Smooth muscle cell (in vitro differentiated cells): Measurements from ENCODE around the gene HOXD8. TPM values are rescaled to one million over a fixed set of nuclear protein-coding genes. Genes with fewer than 3 reads are reported as not detected.

Experiments
- DNase-seq: peaks from one replicate; lab custom pipeline; 2025; ENCODE audit not compliant: unreplicated experiment; lab: John Stamatoyannopoulos, UW
- H2AFZ ChIP-seq: fragments of 200-600 bp; sonication (generic); 2 replicates; pipeline ENCODE4 v1.6.0; 2016; ENCODE audit warnings: antibody characterized with exemption, low read depth, mild to moderate bottlenecking
- H3F3A ChIP-seq: fragments of 200-600 bp; sonication (generic); 2 replicates; pipeline ENCODE4 v1.6.0; 2017; ENCODE audit warnings: antibody characterized with exemption, low read depth
- H3K27ac ChIP-seq: fragments of 200-600 bp; sonication (generic); 2 replicates; pipeline ENCODE4 v1.5.1; 2016; ENCODE audit warnings: low read depth, mild to moderate bottlenecking
- H3K27me3 ChIP-seq: fragments of 200-600 bp; sonication (generic); 2 replicates; pipeline ENCODE4 v1.6.1; 2016; ENCODE audit warnings: low read depth, mild to moderate bottlenecking
- H3K36me3 ChIP-seq: fragments of 200-600 bp; sonication (generic); 2 replicates; pipeline ENCODE4 v1.5.1; 2016; ENCODE audit warnings: low read depth
- H3K4me1 ChIP-seq: fragments of 200-600 bp; sonication (generic); 2 replicates; pipeline ENCODE4 v1.5.1; 2016; ENCODE audit warnings: low read depth
- H3K4me2 ChIP-seq: fragments of 200-600 bp; sonication (generic); 2 replicates; pipeline ENCODE4 v1.6.0; 2016; ENCODE audit warnings: mild to moderate bottlenecking
- H3K4me3 ChIP-seq: fragments of 200-600 bp; sonication (generic); 2 replicates; pipeline ENCODE4 v1.5.1; 2016; ENCODE audit warnings: mild to moderate bottlenecking
- H3K79me2 ChIP-seq: fragments of 200-600 bp; sonication (generic); 2 replicates; pipeline ENCODE4 v1.6.0; 2016; ENCODE audit warnings: low read depth, mild to moderate bottlenecking
- H3K9ac ChIP-seq: fragments of 200-600 bp; sonication (generic); 2 replicates; pipeline ENCODE4 v1.6.0; 2016; ENCODE audit warnings: low read depth
- H3K9me3 ChIP-seq: fragments of 200-600 bp; sonication (generic); replicated peaks from 2 replicates; pipeline ENCODE4 v1.5.1; 2016; ENCODE audit warnings: low read depth
- H4K20me1 ChIP-seq: fragments of 200-600 bp; sonication (generic); 2 replicates; pipeline ENCODE4 v1.6.0; 2016; ENCODE audit warnings: low read depth
- CTCF ChIP-seq: fragments of 200-600 bp; sonication (generic); IDR thresholded peaks from 2 replicates; pipeline ENCODE4 v1.5.1; 2017; ENCODE audit warnings: borderline replicate concordance, mild to moderate bottlenecking, antibody characterized with exemption; ENCODE audit not compliant: insufficient read depth, poor library complexity, severe bottlenecking
- WGBS: methylation state at CpG from one replicate; pipeline ENCODE4 v1.1.7; 2016; ENCODE audit warnings: low lambda C conversion rate; 5-methylcytosine and 5-hydroxymethylcytosine counted together
- polyA plus RNA-seq: library from polyadenylated mRNA; unstranded; fragments of >200 nt; fragmentation: Nextera tagmentation; extraction: Ambion mirVana; gene quantifications from 2 replicates; pipeline ENCODE4 v1.2.1, GENCODE V29; 2016
- total RNA-seq: library from RNA; depleted of rRNA; stranded (reverse); fragments of >200 nt; gene quantifications from 2 replicates; pipeline ENCODE4 v1.2.3, GENCODE V29; 2014

HOXD8 gene
- total and polyA plus RNA-seq, 2 experiments from 2014 or later, result 0.13 TPM; not detected in 1

- no peaks in the 10 kb centered on the region for H3K79me2 ChIP-seq
- H3K9me3 ChIP-seq, result no peaks in the 10 kb centered on the region
- H3F3A ChIP-seq, result no peaks in the 10 kb centered on the region
- no peak for DNase-seq
- H3K27me3 ChIP-seq, result peaks cover 100% of the 10 kb centered on the region
- H4K20me1 ChIP-seq, result no peaks in the 10 kb centered on the region
- TF ChIP-seq CTCF, result no peak
- H3K27ac ChIP-seq, result no peak overlapping the region
- no peaks in the 10 kb centered on the region for H3K36me3 ChIP-seq
- no peak overlapping the region for H3K4me3 ChIP-seq
- no peak overlapping the region for H3K9ac ChIP-seq
- H3K4me1 ChIP-seq, result peaks cover 18% of the 10 kb centered on the region
- H2AFZ ChIP-seq, result no peak overlapping the region
- 36% methylated on average over 7 of the region's 7 CpGs for WGBS
- H3K4me2 ChIP-seq, result peak overlapping the region; percentile 78
Observed at GRCh38 chr2:176173567-176174381, 44.3 kb downstream of the HOXD8 start.

- H3K79me2 ChIP-seq, result no peaks in the 10 kb centered on the region
- no peak overlapping the region for H3K9ac ChIP-seq
- peaks cover 100% of the 10 kb centered on the region for H3K27me3 ChIP-seq
- TF ChIP-seq CTCF, result no peak
- H3K9me3 ChIP-seq, result no peaks in the 10 kb centered on the region
- no peak overlapping the region for H2AFZ ChIP-seq
- H3K36me3 ChIP-seq, result no peaks in the 10 kb centered on the region
- H3F3A ChIP-seq, result no peaks in the 10 kb centered on the region
- DNase-seq, result no peak
- H3K4me2 ChIP-seq, result peak overlapping the region; percentile 78
- H3K4me3 ChIP-seq, result peak overlapping the region; percentile 6
- 4% methylated on average over 14 of the region's 14 CpGs for WGBS
- no peak overlapping the region for H3K27ac ChIP-seq
- no peaks in the 10 kb centered on the region for H4K20me1 ChIP-seq
- H3K4me1 ChIP-seq, result peaks cover 18% of the 10 kb centered on the region
Observed at GRCh38 chr2:176174382-176174823, 44.9 kb downstream of the HOXD8 start.

- Histone ChIP-seq H3K9me3 (no peaks in the 10 kb centered on the region), H3F3A (no peaks in the 10 kb centered on the region), H2AFZ (no peak overlapping the region), H3K4me3 (peak overlapping the region; percentile 6), H3K4me2 (peak overlapping the region; percentile 78), H3K27ac (no peak overlapping the region), H3K27me3 (peaks cover 100% of the 10 kb centered on the region), H3K79me2 (no peaks in the 10 kb centered on the region), H4K20me1 (no peaks in the 10 kb centered on the region), H3K36me3 (no peaks in the 10 kb centered on the region), H3K4me1 (peaks cover 18% of the 10 kb centered on the region), H3K9ac (no peak overlapping the region)
- DNase-seq, result no peak
- TF ChIP-seq CTCF, result no peak
- WGBS, result 7% methylated on average over 47 of the region's 47 CpGs
Observed at GRCh38 chr2:176174824-176175708, 45.6 kb downstream of the HOXD8 start.
